Renal cortex interstitium (tissue), 11 donors: Measurements from ENCODE around the gene ZBTB2. TPM values are rescaled to one million over a fixed set of nuclear protein-coding genes. Genes with fewer than 3 reads are reported as not detected.
"Not testable (repeated sequence)": the region's sequence is repeated elsewhere in the genome, so short reads cannot be mapped to it uniquely, and the experiment has no call there.

Source experiments
- DNase-seq, 11 donors: peaks; one replicate each; pipeline ENCODE4 v3.0.0-alpha.2; 2013; ENCODE audit warnings: low read depth in 9 of 11, low spot score in 4 of 11; ENCODE audit errors: extremely low read depth in 1 of 11
- polyA plus RNA-seq, 3 donors: library from polyadenylated mRNA; unstranded; fragments of 120-200 nt; gene quantifications; one replicate each; pipeline ENCODE4 v1.2.1, GENCODE V29; 2013; ENCODE audit not compliant: insufficient read length in 3 of 3

The ZBTB2 gene
- polyA plus RNA-seq, 3 donors = 13.8 to 18.4 (median 16.1) TPM

DNA sequence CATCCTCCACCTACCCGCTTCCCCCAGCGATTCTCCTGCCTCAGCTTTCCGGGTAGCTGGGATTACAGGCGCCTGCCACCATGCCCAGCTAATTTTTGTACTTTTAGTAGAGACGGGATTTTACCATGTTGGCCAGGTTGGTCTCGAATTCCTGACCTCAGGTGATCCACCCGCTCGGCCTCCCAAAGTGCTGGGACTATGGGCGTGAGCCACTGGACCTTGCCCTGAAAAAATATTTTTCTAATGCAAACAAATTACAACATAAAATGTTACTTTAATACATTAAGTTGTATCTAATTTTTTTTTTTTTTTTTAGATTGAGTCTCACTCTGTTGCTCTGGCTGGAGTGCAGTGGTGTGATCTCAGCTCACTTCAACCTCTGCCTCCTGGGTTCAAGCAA is 8.7 kb downstream of the ZBTB2 start:
- DNase-seq = not testable (repeated sequence)

GRCh38 chr6:151381722-151382121 is 9.6 kb downstream of the ZBTB2 start:
- no peak for DNase-seq

- DNase-seq = no peak
These were observed 10.5 kb downstream of the ZBTB2 start for GRCh38 chr6:151380848-151381205.

GRCh38 chr6:151379933-151380847 is 11.2 kb downstream of the ZBTB2 start:
- DNase-seq = no peak

GRCh38 chr6:151377095-151377494 is 14.3 kb downstream of the ZBTB2 start:
- no peak for DNase-seq

DNA sequence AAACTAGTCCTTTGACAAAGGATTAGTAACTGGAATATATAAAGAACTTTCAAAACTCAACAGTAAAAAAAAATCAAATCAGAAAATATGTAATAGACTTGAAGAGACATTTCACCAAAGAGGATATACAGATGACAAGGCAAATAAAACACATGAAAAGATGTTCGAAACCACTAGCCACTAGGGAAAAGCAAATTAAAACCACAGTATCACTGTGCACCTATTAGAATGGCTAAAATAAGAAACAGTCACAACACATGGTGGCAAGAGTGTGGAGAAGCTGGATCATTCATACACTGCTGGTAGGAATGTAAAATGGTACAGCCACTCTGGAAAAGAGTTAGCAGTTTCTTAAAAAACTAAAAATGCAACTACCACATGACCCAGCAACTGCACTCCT is 14.9 kb downstream of the ZBTB2 start:
- DNase-seq = no peak

DNA sequence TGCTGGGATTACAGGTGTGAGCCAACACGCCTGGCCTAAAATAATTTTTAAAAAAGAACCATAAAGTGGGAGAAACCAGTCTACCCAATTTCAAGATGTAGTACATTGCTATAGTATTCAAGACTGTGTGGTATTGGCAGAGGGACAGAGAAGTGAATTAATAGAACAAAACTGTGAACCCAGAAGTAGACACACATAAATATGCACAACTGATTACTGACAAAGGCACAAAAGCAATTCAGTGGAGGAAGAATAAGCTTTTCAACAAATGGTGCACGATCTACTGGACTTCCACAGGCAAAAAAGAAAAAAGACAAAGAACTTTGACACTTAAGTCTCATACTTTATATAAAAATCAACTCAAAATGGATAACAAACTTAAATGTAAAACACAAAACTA is 15.5 kb downstream of the ZBTB2 start:
- DNase-seq = no peak

DNA sequence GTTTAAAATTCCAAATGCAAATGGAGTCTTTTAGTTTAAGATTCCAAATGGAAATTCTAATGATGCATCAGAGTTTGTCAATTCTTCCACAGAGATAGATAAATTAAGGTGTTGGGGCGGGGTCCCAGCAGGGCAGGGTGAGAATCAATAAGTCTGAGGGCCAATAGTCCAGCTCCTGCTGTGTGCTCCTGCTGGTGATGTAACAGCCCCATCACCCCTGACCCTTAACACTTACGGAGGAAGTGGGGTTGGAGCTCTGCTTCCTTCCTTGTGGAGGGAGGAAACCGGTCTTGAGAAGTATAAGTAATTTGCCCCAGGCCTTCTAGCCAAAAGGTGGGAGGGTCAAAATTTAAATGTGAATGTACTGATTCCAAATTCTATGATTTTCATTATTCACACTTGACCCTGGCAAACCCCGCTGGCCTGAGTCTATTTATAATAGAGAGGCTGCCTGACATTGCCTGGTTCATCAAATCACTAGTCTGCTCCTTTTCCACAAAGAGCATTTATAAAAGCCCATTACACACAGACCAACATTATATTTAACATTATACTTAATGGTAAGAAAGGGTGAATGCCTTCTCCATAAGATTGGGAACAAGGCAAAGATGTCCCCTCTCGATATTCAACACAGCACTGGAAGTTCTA is 17.2 kb downstream of the ZBTB2 start:
- DNase-seq = no peak

- no peak for DNase-seq
These were observed 19.2 kb downstream of the ZBTB2 start for GRCh38 chr6:151372164-151372563.

- no peak for DNase-seq
These were observed 20.8 kb downstream of the ZBTB2 start for GRCh38 chr6:151370509-151371078.

DNA sequence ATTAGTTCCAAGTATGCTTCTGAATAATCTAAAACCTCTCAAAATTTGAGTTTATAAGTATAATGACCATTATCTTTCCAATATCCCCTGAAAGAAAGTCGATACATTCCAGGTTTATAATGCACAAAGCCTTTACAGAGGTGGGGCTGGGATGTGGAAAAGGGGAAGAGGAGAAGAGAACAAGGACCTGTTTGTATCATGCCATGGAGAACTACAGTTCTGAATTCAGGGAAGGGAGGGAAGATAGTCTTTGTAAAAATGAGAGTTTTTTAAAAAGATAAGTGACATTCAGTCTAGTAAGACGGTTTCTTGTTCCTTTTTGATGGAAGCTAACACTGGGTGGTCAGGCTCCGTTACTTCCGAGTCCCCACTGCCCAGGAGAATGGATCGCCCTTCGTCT is 26.1 kb downstream of the ZBTB2 start:
- DNase-seq = no peak

GRCh38 chr6:151359486-151359885 is 31.9 kb downstream of the ZBTB2 start:
- no peak for DNase-seq

DNA sequence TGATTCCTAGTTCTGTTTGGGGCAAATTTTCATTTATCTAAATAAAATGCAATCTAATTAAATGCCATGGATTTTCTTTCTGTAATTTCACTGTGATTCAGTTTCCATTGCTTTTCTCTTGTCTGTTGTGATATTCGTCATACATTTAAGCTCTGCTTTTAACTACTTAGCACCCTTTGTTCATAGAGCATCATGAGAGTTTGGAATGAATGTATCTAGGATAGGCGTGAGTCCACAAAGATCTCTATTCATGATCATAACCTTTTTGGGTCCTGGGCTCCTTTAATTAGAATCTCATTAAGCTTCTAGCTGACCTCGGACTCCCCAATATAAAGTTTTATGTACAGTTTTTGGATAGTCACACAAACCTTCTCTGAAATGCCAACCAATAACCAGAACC is 32.9 kb downstream of the ZBTB2 start:
- no peak for DNase-seq

DNA sequence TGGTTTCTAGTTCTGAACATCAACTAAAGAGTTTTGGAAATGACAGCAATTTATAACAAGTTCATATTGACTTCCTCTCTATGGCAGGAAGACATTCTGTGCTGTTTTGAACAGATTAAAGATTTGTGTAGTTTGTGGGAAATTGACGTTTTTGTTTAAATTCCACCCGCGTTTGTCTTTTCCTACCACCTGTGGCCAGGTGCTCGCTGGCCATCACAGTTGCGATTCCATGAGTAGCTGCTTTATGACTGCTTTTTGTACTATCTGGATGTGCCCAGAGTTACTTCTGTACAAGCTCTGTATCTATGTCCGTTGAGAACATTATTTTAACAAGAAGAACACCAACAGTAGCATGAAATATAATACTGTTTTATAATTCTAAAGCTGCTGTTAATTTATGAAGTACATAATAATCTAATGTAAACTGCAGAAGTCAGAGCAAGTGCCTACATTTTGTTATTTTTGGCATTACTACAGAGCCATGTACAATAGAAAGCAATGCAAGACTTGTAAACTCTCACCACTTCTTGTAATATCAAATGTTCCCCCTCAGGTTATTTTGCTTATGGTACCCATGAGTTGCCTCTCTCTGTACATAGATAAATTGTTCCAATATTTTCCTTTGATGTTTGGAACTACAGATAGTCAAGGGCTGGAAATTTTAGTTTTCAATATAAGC is 33.5 kb downstream of the ZBTB2 start:
- DNase-seq = no peak

DNA sequence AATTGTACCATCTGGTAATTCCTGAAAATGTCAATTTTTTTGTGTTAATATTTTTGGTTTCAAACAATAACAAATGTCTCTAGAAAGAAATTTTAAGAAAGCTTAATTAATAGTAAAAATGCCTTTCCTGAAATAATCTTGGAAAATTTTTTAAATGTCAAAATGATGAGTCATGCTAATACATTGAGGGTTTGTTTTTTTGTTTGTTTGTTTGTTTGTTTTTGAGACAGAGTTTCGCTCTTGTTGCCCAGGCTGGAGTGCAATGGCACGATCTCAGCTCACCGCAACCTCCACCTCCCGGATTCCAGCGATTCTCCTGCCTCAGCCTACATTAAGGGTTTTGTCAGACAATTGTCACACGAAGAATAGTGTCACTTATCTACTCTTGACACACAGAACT is 34.4 kb downstream of the ZBTB2 start:
- DNase-seq = not testable (repeated sequence)

- DNase-seq = no peak
These were observed 37.6 kb downstream of the ZBTB2 start for GRCh38 chr6:151353795-151354194.

DNA sequence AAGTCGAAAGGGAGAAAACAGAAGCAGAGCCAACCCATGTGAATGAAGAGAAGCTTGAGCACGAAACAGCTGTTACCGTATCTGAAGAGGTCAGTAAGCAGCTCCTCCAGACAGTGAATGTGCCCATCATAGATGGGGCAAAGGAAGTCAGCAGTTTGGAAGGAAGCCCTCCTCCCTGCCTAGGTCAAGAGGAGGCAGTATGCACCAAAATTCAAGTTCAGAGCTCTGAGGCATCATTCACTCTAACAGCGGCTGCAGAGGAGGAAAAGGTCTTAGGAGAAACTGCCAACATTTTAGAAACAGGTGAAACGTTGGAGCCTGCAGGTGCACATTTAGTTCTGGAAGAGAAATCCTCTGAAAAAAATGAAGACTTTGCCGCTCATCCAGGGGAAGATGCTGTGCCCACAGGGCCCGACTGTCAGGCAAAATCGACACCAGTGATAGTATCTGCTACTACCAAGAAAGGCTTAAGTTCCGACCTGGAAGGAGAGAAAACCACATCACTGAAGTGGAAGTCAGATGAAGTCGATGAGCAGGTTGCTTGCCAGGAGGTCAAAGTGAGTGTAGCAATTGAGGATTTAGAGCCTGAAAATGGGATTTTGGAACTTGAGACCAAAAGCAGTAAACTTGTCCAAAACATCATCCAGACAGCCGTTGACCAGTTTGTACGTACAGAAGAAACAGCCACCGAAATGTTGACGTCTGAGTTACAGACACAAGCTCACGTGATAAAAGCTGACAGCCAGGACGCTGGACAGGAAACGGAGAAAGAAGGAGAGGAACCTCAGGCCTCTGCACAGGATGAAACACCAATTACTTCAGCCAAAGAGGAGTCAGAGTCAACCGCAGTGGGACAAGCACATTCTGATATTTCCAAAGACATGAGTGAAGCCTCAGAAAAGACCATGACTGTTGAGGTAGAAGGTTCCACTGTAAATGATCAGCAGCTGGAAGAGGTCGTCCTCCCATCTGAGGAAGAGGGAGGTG is 38.7 kb downstream of the ZBTB2 start:
- DNase-seq = no peak

GRCh38 chr6:151351731-151352130 is 39.6 kb downstream of the ZBTB2 start:
- DNase-seq = no peak
